Cardiac muscle cell (in vitro differentiated cells and primary cell): ENCODE measurements around the gene PSD. TPM values are rescaled to one million over a fixed set of nuclear protein-coding genes. Genes with fewer than 3 reads are reported as not detected.

Experiments
- DNase-seq, 2 donors: peaks; one replicate each; pipeline versions ENCODE4 v3.0.0 to v3.0.0-alpha.2; 2010 to 2017; ENCODE audit warnings: low read depth in 1 of 2, low spot score in 1 of 2
- H3K27ac ChIP-seq: fragments of 200-600 bp; sonication (generic); 2 replicates; pipeline ENCODE4 v1.5.1; 2016
- H3K27me3 ChIP-seq: fragments of 200-600 bp; sonication (generic); 2 replicates; pipeline ENCODE4 v1.6.0; 2016; ENCODE audit warnings: control low read depth
- H3K36me3 ChIP-seq: fragments of 200-600 bp; sonication (generic); 2 replicates; pipeline ENCODE4 v1.5.1; 2016; ENCODE audit warnings: control low read depth
- H3K4me1 ChIP-seq: fragments of 200-600 bp; sonication (generic); 2 replicates; pipeline ENCODE4 v1.8.1; 2017; ENCODE audit warnings: low read depth, mild to moderate bottlenecking, mixed run types
- H3K4me3 ChIP-seq: fragments of 200-600 bp; sonication (generic); 2 replicates; pipeline ENCODE4 v1.5.1; 2016; ENCODE audit warnings: mild to moderate bottlenecking
- H3K9me3 ChIP-seq: fragments of 200-600 bp; sonication (generic); 2 replicates; pipeline ENCODE4 v1.5.1; 2017; ENCODE audit warnings: low read depth, mild to moderate bottlenecking, control low read depth
- polyA plus RNA-seq: library from polyadenylated mRNA; unstranded; fragments of >200 nt; fragmentation: Nextera tagmentation; extraction: Ambion mirVana; gene quantifications from 2 replicates; pipeline ENCODE4 v1.2.1, GENCODE V29; 2016
- total RNA-seq: library from RNA; depleted of rRNA; stranded (reverse); fragments of >200 nt; gene quantifications from 2 replicates; pipeline ENCODE4 v1.2.3, GENCODE V29; 2016
- TF ChIP-seq, protein P1 (sequence below): IDR thresholded peaks from 2 replicates; pipeline ENCODE4 v1.5.1; 2012; ENCODE audit warnings: low read depth, mild to moderate bottlenecking, low read length

The PSD gene
- total RNA-seq (19.8 and 24.7 TPM in 2 replicates), polyA plus RNA-seq (13.2 and 18.5 TPM in 2 replicates)

DNA sequence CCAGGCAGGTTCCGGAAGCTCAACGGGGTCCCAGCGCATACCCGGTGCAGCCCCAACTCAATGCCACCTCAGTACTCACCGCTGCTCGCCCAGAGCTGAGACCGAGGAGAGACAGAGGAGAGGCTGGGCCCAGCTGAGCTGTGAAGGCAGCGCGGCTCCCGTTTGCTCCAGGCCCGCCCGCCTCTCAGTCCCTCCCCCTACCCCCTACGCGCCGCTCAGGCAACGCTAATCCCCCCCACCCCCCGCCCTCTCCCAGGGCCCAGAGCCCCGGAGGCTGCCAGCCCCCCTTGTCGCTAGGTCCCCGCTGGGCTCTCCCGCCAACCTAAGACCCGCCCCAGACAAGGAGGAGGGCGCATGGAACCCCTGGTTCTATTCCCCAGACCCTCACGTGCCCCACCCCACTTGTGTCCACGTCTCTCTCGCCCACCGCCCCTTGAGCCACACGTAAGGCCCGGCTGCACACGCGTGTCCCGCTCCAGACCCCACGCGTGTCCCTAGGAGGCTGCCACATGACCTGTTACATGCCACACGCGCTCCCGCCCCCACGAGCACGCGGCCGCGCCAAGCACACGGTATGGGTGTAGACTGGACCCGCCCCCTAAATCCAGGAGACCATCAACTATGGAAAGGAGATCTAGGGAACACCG lies at the start of gene PSD:
Gene PSD, minus strand, starts transcription at position 164 of the 647 bp plus-strand sequence. CDS start 1,747 bp downstream, outside the sequence.
- H3K4me1 ChIP-seq = peaks cover 19% of the 10 kb centered on the region
- peak in 1 of 2 donors; percentile 32 for DNase-seq
- H3K36me3 ChIP-seq = peaks cover 7% of the 10 kb centered on the region
- peak within 1 kb of the TSS; percentile 55 for H3K4me3 ChIP-seq
- H3K27me3 ChIP-seq = no peaks in the 10 kb centered on the region
- H3K27ac ChIP-seq = no peak within 1 kb of the TSS
- TF ChIP-seq, protein P1, sequence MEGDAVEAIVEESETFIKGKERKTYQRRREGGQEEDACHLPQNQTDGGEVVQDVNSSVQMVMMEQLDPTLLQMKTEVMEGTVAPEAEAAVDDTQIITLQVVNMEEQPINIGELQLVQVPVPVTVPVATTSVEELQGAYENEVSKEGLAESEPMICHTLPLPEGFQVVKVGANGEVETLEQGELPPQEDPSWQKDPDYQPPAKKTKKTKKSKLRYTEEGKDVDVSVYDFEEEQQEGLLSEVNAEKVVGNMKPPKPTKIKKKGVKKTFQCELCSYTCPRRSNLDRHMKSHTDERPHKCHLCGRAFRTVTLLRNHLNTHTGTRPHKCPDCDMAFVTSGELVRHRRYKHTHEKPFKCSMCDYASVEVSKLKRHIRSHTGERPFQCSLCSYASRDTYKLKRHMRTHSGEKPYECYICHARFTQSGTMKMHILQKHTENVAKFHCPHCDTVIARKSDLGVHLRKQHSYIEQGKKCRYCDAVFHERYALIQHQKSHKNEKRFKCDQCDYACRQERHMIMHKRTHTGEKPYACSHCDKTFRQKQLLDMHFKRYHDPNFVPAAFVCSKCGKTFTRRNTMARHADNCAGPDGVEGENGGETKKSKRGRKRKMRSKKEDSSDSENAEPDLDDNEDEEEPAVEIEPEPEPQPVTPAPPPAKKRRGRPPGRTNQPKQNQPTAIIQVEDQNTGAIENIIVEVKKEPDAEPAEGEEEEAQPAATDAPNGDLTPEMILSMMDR = no peak
- no peaks in the 10 kb centered on the region for H3K9me3 ChIP-seq

DNA sequence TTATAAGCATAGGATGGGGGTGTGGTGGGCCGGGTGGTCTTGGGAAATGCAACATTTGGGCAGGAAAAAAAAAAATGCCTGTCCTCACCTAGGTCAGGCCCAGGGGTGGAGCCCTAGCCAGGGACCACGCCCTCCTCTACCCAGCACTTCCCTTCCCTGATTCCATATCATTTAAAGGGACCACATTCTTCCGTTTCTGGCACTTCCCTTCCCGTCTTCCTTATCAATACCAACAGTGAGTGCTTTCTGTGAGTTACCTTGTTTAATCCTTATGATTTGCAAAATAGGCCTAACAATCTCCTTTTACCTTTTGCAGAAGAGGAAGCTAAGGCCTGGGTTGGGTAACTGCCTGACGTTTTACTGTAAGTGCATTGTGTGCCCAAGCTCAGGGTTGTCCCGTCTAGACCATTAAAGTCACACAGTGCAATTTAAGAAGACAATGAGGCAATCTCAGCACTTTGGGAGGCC lies 49.4 kb upstream of the PSD start:
- no peaks in the 10 kb centered on the region for H3K27me3 ChIP-seq
- H3K27ac ChIP-seq = no peak overlapping the region
- TF ChIP-seq, protein P1 = no peak
- H3K4me1 ChIP-seq = no peaks in the 10 kb centered on the region
- DNase-seq = no peak
- H3K4me3 ChIP-seq = no peak overlapping the region
- H3K9me3 ChIP-seq = no peaks in the 10 kb centered on the region
- no peaks in the 10 kb centered on the region for H3K36me3 ChIP-seq

DNA sequence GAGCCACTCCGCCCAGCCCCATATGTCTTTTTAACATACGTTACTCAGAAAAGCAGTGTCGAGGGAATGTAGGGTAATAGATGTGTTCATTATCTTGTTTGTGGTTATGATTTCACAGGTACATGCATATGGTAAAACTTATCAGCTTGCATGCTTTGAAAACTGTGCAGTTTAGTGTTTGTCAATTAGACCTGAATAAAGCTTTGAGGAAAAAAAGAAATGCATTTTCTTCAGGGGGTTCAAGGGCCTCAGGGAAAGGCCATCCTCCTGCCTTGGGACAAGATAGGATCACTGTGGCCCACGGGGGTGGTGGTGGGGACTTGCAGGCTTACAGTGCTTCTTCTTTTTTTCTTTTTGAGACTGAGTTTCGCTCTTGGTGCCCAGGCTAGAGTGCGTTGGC lies 48.7 kb upstream of the PSD start:
- Histone ChIP-seq H3K4me1 (no peaks in the 10 kb centered on the region), H3K36me3 (no peaks in the 10 kb centered on the region), H3K27ac (no peak overlapping the region), H3K4me3 (no peak overlapping the region), H3K9me3 (no peaks in the 10 kb centered on the region), H3K27me3 (peaks cover 3% of the 10 kb centered on the region)
- DNase-seq = no peak
- TF ChIP-seq, protein P1 = no peak

DNA sequence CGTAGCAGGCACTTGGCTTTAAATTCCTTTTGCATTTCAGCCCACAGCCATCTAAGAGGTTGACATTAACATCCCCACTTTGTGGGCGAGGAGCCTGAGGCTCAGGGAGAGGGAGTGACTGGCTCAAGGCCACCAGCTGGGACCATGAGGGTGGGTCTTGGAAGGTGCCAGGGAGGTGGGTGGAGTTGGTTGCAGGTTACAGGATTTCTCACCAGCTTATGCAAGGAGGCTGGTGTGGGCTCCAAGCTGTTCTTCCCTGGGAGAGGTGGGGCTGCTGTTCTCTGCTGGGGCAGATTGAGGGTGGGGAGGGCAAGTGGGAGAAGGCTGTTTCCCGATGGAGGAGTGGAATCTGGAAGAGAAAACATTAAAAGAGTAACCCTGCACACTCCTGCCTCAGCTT lies 46.9 kb upstream of the PSD start:
- no peaks in the 10 kb centered on the region for H3K4me1 ChIP-seq
- peaks cover 7% of the 10 kb centered on the region for H3K27me3 ChIP-seq
- no peaks in the 10 kb centered on the region for H3K9me3 ChIP-seq
- no peak overlapping the region for H3K27ac ChIP-seq
- DNase-seq = no peak
- H3K4me3 ChIP-seq = no peak overlapping the region
- H3K36me3 ChIP-seq = no peaks in the 10 kb centered on the region
- TF ChIP-seq, protein P1 = no peak

DNA sequence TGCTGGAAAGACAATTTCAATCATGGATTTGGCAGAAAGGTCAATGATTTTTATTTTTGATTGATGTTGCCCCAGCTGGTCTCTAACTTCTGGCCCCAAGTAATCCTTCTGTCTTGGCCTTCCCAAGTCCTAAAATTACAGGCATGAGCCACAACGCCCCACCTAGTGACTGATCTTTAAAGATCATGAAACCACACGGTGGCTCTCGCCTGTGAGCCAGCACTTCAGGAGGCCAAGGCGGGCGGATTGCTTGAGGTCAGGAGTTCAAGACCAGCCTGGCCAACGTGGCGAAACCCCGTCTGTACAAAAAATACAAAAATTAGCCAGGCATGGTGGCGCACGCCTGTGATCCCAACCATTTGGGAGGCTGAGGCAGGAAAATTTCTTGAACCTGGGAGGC lies 45.4 kb upstream of the PSD start:
- Histone ChIP-seq H3K27me3 (peaks cover 7% of the 10 kb centered on the region), H3K9me3 (no peaks in the 10 kb centered on the region), H3K27ac (no peak overlapping the region), H3K36me3 (no peaks in the 10 kb centered on the region), H3K4me1 (no peaks in the 10 kb centered on the region), H3K4me3 (no peak overlapping the region)
- TF ChIP-seq, protein P1 = no peak
- DNase-seq = no peak
